ENCODE data around the gene PTGER1. TPM values are rescaled to one million over a fixed set of nuclear protein-coding genes. Genes with fewer than 3 reads are reported as not detected.

The PTGER1 gene
- total and polyA plus RNA-seq, 4 donors = 0.15 to 0.42 (median 0.22) TPM; not detected in 1

DNA sequence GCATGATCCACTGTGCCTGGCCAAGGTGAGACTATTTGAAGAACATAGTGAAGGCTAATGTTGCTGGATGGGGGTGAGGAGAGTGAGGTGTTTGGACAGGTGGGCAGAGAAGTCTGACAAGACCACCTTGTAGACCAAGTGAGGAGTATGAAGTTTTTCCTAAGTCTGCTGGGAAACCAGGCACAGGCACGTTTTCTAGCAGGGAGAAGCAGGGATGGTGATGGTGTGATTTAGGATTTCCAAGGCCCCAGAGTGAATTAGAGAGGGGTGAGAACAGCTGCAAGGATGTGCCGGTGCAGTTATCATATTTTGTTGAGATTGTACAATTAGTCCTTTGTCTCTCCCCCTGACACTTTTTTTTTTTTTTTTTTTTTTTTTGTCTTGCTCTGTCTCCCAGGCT lies 47.7 kb downstream of the PTGER1 start:
- no peak overlapping the region for H3K9ac ChIP-seq (ENCODE audit: low read depth in 1 of 2, low read length in 2 of 2)
- WGBS = 79% methylated on average over 2 of the region's 2 CpGs
- no peak overlapping the region for H3K27ac ChIP-seq (ENCODE audit: low read depth in 1 of 2, low read length in 2 of 2)
- TF ChIP-seq RXRA (IDR thresholded peaks at IDR 0.05) = no peak
- TF ChIP-seq, protein P1, sequence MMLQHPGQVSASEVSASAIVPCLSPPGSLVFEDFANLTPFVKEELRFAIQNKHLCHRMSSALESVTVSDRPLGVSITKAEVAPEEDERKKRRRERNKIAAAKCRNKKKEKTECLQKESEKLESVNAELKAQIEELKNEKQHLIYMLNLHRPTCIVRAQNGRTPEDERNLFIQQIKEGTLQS (IDR thresholded peaks at IDR 0.05) = no peak
- TF ChIP-seq GABPA (IDR thresholded peaks at IDR 0.05 in 1 of 2, conservative IDR thresholded peaks at IDR 0.05 in 1 of 2) = no peak
- no peak for TF ChIP-seq SP1 (IDR thresholded peaks at IDR 0.05)
- TF ChIP-seq, protein P2, sequence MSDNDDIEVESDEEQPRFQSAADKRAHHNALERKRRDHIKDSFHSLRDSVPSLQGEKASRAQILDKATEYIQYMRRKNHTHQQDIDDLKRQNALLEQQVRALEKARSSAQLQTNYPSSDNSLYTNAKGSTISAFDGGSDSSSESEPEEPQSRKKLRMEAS (IDR thresholded peaks at IDR 0.05) = no peak
- no peak for TF ChIP-seq FOXA1 (IDR thresholded peaks at IDR 0.05)
- no peak for TF ChIP-seq FOXA2 (IDR thresholded peaks at IDR 0.05)
- no peak for TF ChIP-seq JUND (IDR thresholded peaks at IDR 0.05)
- TF ChIP-seq TAF1 (conservative IDR thresholded peaks at IDR 0.05) = no peak
- no peak for TF ChIP-seq RAD21 (IDR thresholded peaks at IDR 0.05)
- TF ChIP-seq, protein P3, sequence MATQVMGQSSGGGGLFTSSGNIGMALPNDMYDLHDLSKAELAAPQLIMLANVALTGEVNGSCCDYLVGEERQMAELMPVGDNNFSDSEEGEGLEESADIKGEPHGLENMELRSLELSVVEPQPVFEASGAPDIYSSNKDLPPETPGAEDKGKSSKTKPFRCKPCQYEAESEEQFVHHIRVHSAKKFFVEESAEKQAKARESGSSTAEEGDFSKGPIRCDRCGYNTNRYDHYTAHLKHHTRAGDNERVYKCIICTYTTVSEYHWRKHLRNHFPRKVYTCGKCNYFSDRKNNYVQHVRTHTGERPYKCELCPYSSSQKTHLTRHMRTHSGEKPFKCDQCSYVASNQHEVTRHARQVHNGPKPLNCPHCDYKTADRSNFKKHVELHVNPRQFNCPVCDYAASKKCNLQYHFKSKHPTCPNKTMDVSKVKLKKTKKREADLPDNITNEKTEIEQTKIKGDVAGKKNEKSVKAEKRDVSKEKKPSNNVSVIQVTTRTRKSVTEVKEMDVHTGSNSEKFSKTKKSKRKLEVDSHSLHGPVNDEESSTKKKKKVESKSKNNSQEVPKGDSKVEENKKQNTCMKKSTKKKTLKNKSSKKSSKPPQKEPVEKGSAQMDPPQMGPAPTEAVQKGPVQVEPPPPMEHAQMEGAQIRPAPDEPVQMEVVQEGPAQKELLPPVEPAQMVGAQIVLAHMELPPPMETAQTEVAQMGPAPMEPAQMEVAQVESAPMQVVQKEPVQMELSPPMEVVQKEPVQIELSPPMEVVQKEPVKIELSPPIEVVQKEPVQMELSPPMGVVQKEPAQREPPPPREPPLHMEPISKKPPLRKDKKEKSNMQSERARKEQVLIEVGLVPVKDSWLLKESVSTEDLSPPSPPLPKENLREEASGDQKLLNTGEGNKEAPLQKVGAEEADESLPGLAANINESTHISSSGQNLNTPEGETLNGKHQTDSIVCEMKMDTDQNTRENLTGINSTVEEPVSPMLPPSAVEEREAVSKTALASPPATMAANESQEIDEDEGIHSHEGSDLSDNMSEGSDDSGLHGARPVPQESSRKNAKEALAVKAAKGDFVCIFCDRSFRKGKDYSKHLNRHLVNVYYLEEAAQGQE (IDR thresholded peaks at IDR 0.05) = no peak
- no peak for TF ChIP-seq HNF4G (IDR thresholded peaks at IDR 0.05)
- TF ChIP-seq, protein P4, sequence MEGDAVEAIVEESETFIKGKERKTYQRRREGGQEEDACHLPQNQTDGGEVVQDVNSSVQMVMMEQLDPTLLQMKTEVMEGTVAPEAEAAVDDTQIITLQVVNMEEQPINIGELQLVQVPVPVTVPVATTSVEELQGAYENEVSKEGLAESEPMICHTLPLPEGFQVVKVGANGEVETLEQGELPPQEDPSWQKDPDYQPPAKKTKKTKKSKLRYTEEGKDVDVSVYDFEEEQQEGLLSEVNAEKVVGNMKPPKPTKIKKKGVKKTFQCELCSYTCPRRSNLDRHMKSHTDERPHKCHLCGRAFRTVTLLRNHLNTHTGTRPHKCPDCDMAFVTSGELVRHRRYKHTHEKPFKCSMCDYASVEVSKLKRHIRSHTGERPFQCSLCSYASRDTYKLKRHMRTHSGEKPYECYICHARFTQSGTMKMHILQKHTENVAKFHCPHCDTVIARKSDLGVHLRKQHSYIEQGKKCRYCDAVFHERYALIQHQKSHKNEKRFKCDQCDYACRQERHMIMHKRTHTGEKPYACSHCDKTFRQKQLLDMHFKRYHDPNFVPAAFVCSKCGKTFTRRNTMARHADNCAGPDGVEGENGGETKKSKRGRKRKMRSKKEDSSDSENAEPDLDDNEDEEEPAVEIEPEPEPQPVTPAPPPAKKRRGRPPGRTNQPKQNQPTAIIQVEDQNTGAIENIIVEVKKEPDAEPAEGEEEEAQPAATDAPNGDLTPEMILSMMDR (IDR thresholded peaks at IDR 0.05; ENCODE audit: low read depth, low read length, missing input control) = no peak
- TF ChIP-seq, protein P5, sequence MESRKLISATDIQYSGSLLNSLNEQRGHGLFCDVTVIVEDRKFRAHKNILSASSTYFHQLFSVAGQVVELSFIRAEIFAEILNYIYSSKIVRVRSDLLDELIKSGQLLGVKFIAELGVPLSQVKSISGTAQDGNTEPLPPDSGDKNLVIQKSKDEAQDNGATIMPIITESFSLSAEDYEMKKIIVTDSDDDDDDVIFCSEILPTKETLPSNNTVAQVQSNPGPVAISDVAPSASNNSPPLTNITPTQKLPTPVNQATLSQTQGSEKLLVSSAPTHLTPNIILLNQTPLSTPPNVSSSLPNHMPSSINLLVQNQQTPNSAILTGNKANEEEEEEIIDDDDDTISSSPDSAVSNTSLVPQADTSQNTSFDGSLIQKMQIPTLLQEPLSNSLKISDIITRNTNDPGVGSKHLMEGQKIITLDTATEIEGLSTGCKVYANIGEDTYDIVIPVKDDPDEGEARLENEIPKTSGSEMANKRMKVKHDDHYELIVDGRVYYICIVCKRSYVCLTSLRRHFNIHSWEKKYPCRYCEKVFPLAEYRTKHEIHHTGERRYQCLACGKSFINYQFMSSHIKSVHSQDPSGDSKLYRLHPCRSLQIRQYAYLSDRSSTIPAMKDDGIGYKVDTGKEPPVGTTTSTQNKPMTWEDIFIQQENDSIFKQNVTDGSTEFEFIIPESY (IDR thresholded peaks at IDR 0.05) = no peak
- TF ChIP-seq NR2F2 (IDR thresholded peaks at IDR 0.05) = no peak
- TF ChIP-seq EGR1 (IDR thresholded peaks at IDR 0.05; ENCODE audit: low read depth in 2 of 2) = no peak
- no peak for TF ChIP-seq HNF4A (conservative IDR thresholded peaks at IDR 0.05)
- TF ChIP-seq YY1 (IDR thresholded peaks at IDR 0.05) = no peak
- peaks cover 0 to 3% (median 2%) of the 10 kb centered on the region in 4 donors for H3K4me1 ChIP-seq (ENCODE audit: control insufficient read depth in 4 of 4, insufficient read depth in 4 of 4, low read length in 3 of 4)
- H3K27me3 ChIP-seq (ENCODE audit: control insufficient read depth in 4 of 4, insufficient read depth in 4 of 4, low read length in 3 of 4) = no peaks in the 10 kb centered on the region
- no peak overlapping the region for H3K4me3 ChIP-seq (ENCODE audit: low read depth in 1 of 3, low read length in 3 of 3)
- H3K9me3 ChIP-seq (ENCODE audit: control insufficient read depth in 4 of 4, low read length in 3 of 4) = no peaks in the 10 kb centered on the region
- no peaks in the 10 kb centered on the region for H3K36me3 ChIP-seq (ENCODE audit: control insufficient read depth in 4 of 4, insufficient read depth in 3 of 4, low read depth in 1 of 4, low read length in 3 of 4)
- DNase-seq (ENCODE audit: low spot score) = no peak

Measured in liver (tissue), 9 donors.